HG03439 (cell line): ENCODE data around the gene ALDH6A1.
"Not testable (repeated sequence)": the region's sequence is repeated elsewhere in the genome, so short reads cannot be mapped to it uniquely, and the experiment has no call there.

ENCODE experiments used
- ATAC-seq: cut with Tn5 transposase; IDR thresholded peaks from one replicate; pipeline ENCODE4 v1.9.1; 2021; ENCODE audit warnings: mild to moderate bottlenecking, moderate library complexity; ENCODE audit not compliant: unreplicated experiment

ALDH6A1 gene

DNA sequence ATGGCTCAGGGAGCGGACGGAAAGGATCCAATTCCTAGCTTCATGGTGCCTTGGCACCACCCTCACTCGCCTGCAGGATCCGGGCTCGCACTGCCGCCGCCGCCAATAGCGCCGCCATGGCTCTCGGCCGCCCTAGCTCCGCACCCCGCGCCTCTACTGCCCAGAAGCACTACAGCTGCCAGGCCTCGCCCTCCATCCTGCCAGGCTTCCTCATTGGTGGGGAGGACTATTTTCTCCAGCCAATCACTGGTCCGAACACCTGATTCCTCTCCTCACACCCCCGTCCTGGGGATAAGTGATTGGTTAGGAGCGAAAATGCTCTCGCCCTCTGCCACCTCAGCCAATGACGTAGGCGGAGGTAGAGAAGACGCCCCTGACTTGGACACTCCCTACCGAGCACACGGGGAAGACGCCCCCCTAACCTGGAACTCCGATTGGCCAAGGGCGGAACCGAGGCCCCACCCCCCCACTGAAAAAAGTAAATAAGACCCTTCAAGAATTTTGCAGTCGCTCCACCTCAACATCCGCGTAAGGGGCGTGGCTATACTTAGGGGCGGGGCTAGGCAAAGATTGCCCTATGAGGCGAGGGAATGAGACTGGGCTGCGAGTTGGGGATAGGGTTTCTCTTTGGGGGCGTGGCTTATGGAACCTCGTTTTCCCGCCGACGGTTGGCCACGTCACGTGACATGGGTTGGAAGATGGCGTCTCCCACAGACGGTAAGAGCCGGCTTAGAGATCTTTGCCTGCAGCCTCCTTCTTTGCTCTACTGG is at the start of gene ALDH6A1, which contains the start of gene LIN52:
TSS of gene ALDH6A1 (minus strand) at position 177 of the 770 bp plus-strand sequence. CDS start at position 118, 59 bp downstream.
TSS of gene LIN52 (plus strand) at position 680 of the 770 bp plus-strand sequence. CDS start at position 699, 19 bp downstream.
- ATAC-seq, result peak; percentile 92

GRCh38 chr14:74127634-74128033 is 43.4 kb upstream of the ALDH6A1 start:
- ATAC-seq, result no peak

GRCh38 chr14:74126315-74127013 is 42.2 kb upstream of the ALDH6A1 start:
- ATAC-seq, result no peak

GRCh38 chr14:74125487-74125886 is 41.2 kb upstream of the ALDH6A1 start:
- ATAC-seq, result not testable (repeated sequence)

GRCh38 chr14:74111395-74112216 is 27.4 kb upstream of the ALDH6A1 start:
- ATAC-seq, result not testable (repeated sequence)

DNA sequence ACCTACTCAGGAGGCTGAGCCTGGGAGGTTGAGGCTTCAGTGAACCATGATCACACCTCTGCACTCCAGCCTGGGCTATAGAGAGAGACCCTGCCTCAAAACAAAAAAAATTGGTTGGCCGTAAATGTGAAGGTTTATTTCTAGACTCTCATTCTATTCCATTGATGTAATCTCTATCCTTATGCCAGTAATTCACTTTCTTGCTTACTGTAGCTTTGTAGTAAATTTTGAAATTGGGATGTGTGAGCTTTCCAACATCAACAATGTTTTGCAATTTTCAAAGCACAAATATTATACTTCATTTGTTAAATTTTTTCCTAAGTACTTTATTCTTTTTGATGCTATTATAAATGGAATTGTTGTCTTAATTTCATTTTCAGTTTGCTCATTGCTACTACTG is 25.1 kb upstream of the ALDH6A1 start:
- no peak for ATAC-seq

GRCh38 chr14:74105381-74105780 is 21.1 kb upstream of the ALDH6A1 start:
- ATAC-seq, result no peak

DNA sequence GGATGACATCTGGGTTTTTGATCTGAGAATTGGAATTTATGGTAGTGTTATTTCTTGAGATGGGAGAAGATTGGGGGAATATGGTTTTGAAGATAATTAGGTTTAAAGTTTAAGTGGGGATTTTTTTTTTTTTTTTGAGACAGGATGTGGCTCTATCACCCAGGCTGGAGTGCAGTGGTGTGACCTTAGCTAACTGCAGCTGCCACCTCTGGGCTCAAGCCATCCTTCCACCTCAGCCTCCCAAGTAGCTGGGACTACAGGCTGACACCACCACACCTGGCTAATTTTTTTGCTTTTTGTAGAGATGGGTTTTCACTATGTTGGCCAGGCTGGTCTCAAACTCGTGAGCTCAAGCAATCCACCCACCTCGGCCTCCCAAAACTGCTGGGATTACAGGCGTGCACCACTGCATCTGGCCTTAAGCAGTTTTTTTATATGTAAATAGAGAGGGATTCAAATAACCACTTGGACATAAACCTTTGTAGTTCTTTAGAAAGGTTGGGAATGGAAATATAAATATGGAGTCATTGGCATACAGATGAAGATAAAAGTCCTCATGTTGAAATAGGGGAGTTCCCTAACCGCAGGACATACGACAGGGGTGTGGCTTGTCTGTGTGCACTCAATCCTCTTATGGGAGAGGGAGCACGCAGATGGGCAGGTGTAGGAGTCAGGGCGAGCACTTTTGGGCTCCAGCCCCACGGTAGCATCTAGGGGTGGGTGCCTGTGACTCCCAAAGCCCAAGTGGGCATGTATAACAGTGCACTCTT is 5.2 kb upstream of the ALDH6A1 start:
- ATAC-seq, result no peak

GRCh38 chr14:74085828-74086227 is 1.6 kb upstream of the ALDH6A1 start:
- no peak for ATAC-seq

GRCh38 chr14:74085047-74085637 is 889 bp upstream of the ALDH6A1 start:
- ATAC-seq, result peak; percentile 15

- no peak for ATAC-seq
Measured at GRCh38 chr14:74083784-74084276, 423 bp downstream of the ALDH6A1 start.

- ATAC-seq, result no peak
Measured at GRCh38 chr14:74083161-74083560, 1.1 kb downstream of the ALDH6A1 start.

GRCh38 chr14:74081491-74081890 is 2.8 kb downstream of the ALDH6A1 start:
- ATAC-seq, result no peak

- no peak for ATAC-seq
Measured at GRCh38 chr14:74080820-74081460, 3.3 kb downstream of the ALDH6A1 start.

DNA sequence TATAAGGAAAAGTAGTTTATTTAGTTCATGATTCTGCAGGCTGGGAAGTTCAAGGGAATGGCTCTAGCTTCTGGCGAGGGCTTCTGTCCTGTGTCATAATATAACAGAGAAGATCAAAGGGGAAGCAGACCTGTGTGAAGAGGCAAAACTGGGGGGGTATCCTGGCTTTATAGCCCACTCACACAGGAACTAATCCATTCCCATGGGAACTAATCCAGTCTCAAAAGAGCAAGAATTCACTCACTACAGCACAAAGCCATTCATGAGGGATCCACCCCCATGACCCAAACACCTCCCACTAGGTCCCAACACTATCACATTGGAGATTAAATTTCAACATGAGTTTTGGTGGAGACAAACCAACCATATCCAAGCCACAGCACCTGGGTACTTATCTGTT is 6.9 kb downstream of the ALDH6A1 start:
- no peak for ATAC-seq

DNA sequence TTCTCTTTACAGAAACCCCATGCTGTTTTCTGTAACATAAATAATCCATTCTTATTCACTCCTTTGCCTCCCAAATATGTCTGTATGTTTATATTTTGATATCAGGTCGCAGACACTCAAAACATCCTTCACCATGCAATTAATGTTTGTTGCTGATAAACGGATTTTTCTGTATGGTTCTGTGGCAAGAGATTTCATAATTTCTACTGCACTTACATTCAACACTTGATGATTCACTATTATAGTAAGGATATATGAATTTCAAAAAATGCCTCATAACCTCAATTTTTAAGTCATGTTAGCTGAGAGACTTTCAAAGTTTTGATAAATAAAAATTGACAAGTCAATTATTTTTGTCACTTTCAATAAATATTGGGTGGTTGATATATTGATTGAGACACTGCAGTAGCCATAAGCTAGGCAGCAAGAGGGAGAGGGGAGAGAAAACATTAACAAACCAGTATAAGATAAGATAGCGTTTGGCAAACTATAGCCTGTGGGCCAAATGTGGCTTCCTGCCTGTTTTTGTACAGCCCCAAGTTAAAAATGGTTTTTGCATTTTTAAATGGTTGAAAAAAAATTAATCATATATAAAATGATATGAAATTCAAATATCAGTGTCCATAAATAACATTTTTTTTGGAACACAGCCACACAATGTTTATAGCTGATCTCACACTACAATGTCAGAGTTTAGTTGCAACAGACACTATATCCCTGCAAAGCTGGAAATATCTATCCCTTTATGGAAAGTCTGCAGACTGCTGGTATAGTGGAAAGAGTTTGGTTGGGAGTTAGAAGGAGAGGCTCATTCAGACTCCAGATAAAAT is 18.3 kb downstream of the ALDH6A1 start:
- ATAC-seq, result no peak

GRCh38 chr14:74064883-74065282 is 19.4 kb downstream of the ALDH6A1 start:
- ATAC-seq, result no peak

GRCh38 chr14:74064426-74064825 is 19.8 kb downstream of the ALDH6A1 start:
- no peak for ATAC-seq

GRCh38 chr14:74062809-74063150 is 21.5 kb downstream of the ALDH6A1 start:
- ATAC-seq, result no peak
